GM19452 (cell line): ENCODE results near the gene BCLAF1.

ENCODE experiments used
- ATAC-seq: cut with Tn5 transposase; IDR thresholded peaks from one replicate; pipeline ENCODE4 v1.9.1; 2021; ENCODE audit not compliant: unreplicated experiment

The BCLAF1 gene

GRCh38 chr6:136208783-136209182, 80.9 kb downstream of the BCLAF1 start:
- ATAC-seq = no peak
